Adipocyte (in vitro differentiated cells): ENCODE results near the gene FOSL2.

Experiments used
- DNase-seq: peaks from one replicate; pipeline ENCODE4 v3.0.0-alpha.2; 2015; ENCODE audit warnings: low read depth
- H3K27me3 ChIP-seq: replicated peaks from 2 replicates; pipeline ENCODE4 v1.7.0; 2013; ENCODE audit warnings: mild to moderate bottlenecking, low read length, moderate library complexity; ENCODE audit not compliant: control insufficient read depth, insufficient read depth
- H3K36me3 ChIP-seq: 2 replicates; pipeline ENCODE4 v1.7.0; 2013; ENCODE audit warnings: low read length, mild to moderate bottlenecking, moderate library complexity; ENCODE audit not compliant: control insufficient read depth, insufficient read depth, severe bottlenecking
- H3K4me1 ChIP-seq: 2 replicates; pipeline ENCODE4 v1.7.0; 2013; ENCODE audit warnings: mild to moderate bottlenecking, low read length, moderate library complexity; ENCODE audit not compliant: control insufficient read depth, insufficient read depth
- H3K4me3 ChIP-seq: 2 replicates; pipeline ENCODE4 v1.7.0; 2013; ENCODE audit warnings: mild to moderate bottlenecking, low read length, moderate library complexity
- H3K9ac ChIP-seq: 2 replicates; pipeline ENCODE4 v1.7.0; 2013; ENCODE audit warnings: mild to moderate bottlenecking, low read length, moderate library complexity
- H3K9me3 ChIP-seq: 2 replicates; pipeline ENCODE4 v1.7.0; 2013; ENCODE audit warnings: mild to moderate bottlenecking, low read length, moderate library complexity; ENCODE audit not compliant: control insufficient read depth

The FOSL2 gene

GRCh38 chr2:28357948-28358667 is 34.5 kb upstream of the FOSL2 start:
- no peak for DNase-seq

GRCh38 chr2:28358668-28359201 is 33.9 kb upstream of the FOSL2 start:
- Histone ChIP-seq H3K27me3 (no peaks in the 10 kb centered on the region), H3K36me3 (no peaks in the 10 kb centered on the region), H3K4me3 (no peak overlapping the region), H3K4me1 (peaks cover 29% of the 10 kb centered on the region), H3K9me3 (no peaks in the 10 kb centered on the region), H3K9ac (no peak overlapping the region)
- no peak for DNase-seq

More at GRCh38 chr2:28357948-28358667, 34.5 kb upstream of the FOSL2 start:
- Histone ChIP-seq H3K9me3 (no peaks in the 10 kb centered on the region), H3K27me3 (no peaks in the 10 kb centered on the region), H3K4me3 (no peak overlapping the region), H3K36me3 (no peaks in the 10 kb centered on the region), H3K4me1 (peaks cover 29% of the 10 kb centered on the region), H3K9ac (no peak overlapping the region)

GRCh38 chr2:28359222-28360057 is 33.2 kb upstream of the FOSL2 start:
- no peak overlapping the region for H3K9ac ChIP-seq
- H3K4me3 ChIP-seq: no peak overlapping the region
- peaks cover 29% of the 10 kb centered on the region for H3K4me1 ChIP-seq
- no peaks in the 10 kb centered on the region for H3K27me3 ChIP-seq
- H3K9me3 ChIP-seq: no peaks in the 10 kb centered on the region
- no peaks in the 10 kb centered on the region for H3K36me3 ChIP-seq
- no peak for DNase-seq

GRCh38 chr2:28360058-28360717 is 32.5 kb upstream of the FOSL2 start:
- peaks cover 28% of the 10 kb centered on the region for H3K4me1 ChIP-seq
- H3K9ac ChIP-seq: no peak overlapping the region
- no peak overlapping the region for H3K4me3 ChIP-seq
- H3K9me3 ChIP-seq: no peaks in the 10 kb centered on the region
- H3K27me3 ChIP-seq: no peaks in the 10 kb centered on the region
- no peak for DNase-seq
- no peaks in the 10 kb centered on the region for H3K36me3 ChIP-seq

- DNase-seq: peak; percentile 28
- H3K9ac ChIP-seq: no peak overlapping the region
- H3K4me1 ChIP-seq: peaks cover 22% of the 10 kb centered on the region
- no peaks in the 10 kb centered on the region for H3K9me3 ChIP-seq
- H3K36me3 ChIP-seq: no peaks in the 10 kb centered on the region
- no peak overlapping the region for H3K4me3 ChIP-seq
- no peaks in the 10 kb centered on the region for H3K27me3 ChIP-seq
Observed at GRCh38 chr2:28360718-28361293, 31.9 kb upstream of the FOSL2 start.

GRCh38 chr2:28361991-28362710 is 30.5 kb upstream of the FOSL2 start:
- Histone ChIP-seq H3K4me1 (peaks cover 16% of the 10 kb centered on the region), H3K36me3 (no peaks in the 10 kb centered on the region), H3K4me3 (no peak overlapping the region), H3K9me3 (no peaks in the 10 kb centered on the region), H3K9ac (no peak overlapping the region), H3K27me3 (no peaks in the 10 kb centered on the region)
- no peak for DNase-seq

- Histone ChIP-seq H3K27me3 (no peaks in the 10 kb centered on the region), H3K9me3 (no peaks in the 10 kb centered on the region), H3K36me3 (no peaks in the 10 kb centered on the region), H3K9ac (no peak overlapping the region), H3K4me1 (peaks cover 16% of the 10 kb centered on the region), H3K4me3 (no peak overlapping the region)
- no peak for DNase-seq
Observed at GRCh38 chr2:28362991-28363521, 29.6 kb upstream of the FOSL2 start.

- Histone ChIP-seq H3K9me3 (no peaks in the 10 kb centered on the region), H3K9ac (no peak overlapping the region), H3K4me3 (no peak overlapping the region), H3K27me3 (peaks cover 4% of the 10 kb centered on the region), H3K4me1 (peaks cover 16% of the 10 kb centered on the region), H3K36me3 (no peaks in the 10 kb centered on the region)
- no peak for DNase-seq
Observed at GRCh38 chr2:28363686-28364280, 28.9 kb upstream of the FOSL2 start.

- DNase-seq: no peak
- H3K27me3 ChIP-seq: peaks cover 7% of the 10 kb centered on the region
- H3K4me3 ChIP-seq: no peak overlapping the region
- H3K36me3 ChIP-seq: no peaks in the 10 kb centered on the region
- peaks cover 22% of the 10 kb centered on the region for H3K4me1 ChIP-seq
- no peak overlapping the region for H3K9ac ChIP-seq
- H3K9me3 ChIP-seq: no peaks in the 10 kb centered on the region
Observed at GRCh38 chr2:28364610-28365009, 28.0 kb upstream of the FOSL2 start.

- no peak overlapping the region for H3K4me3 ChIP-seq
- H3K9me3 ChIP-seq: no peaks in the 10 kb centered on the region
- DNase-seq: no peak
- peaks cover 26% of the 10 kb centered on the region for H3K4me1 ChIP-seq
- H3K36me3 ChIP-seq: no peaks in the 10 kb centered on the region
- H3K27me3 ChIP-seq: peaks cover 7% of the 10 kb centered on the region
- H3K9ac ChIP-seq: no peak overlapping the region
Observed at GRCh38 chr2:28365158-28365557, 27.5 kb upstream of the FOSL2 start.
